Sigmoid colon (tissue), 4 donors: ENCODE measurements around the gene SPATS1.

Source experiments
- CTCF ChIP-seq, 4 experiments: fragments of 450-650 bp in 3 of 4; fragments of 200-600 bp in 1 of 4; IDR thresholded peaks; one replicate each; pipeline ENCODE4 v1.5.1; 2016 to 2019; ENCODE audit warnings: antibody characterized with exemption in 4 of 4, mild to moderate bottlenecking in 3 of 4, moderate library complexity in 2 of 4
- EP300 ChIP-seq, 4 donors: sonication (generic); formaldehyde crosslinking; IDR thresholded peaks; one replicate each; pipeline ENCODE4 v1.6.1; 2017; ENCODE audit warnings: antibody characterized with exemption in 4 of 4
- POLR2A ChIP-seq, 2 donors: fragments of 450-650 bp; IDR thresholded peaks; one replicate each; pipeline ENCODE4 v1.6.1; 2016; ENCODE audit warnings: antibody characterized with exemption in 2 of 2, mild to moderate bottlenecking in 2 of 2, moderate library complexity in 2 of 2
- POLR2AphosphoS5 ChIP-seq, 4 donors: sonication (generic); formaldehyde crosslinking; IDR thresholded peaks; one replicate each; pipeline ENCODE4 v1.6.1; 2017; ENCODE audit warnings: antibody characterized with exemption in 4 of 4

DNA sequence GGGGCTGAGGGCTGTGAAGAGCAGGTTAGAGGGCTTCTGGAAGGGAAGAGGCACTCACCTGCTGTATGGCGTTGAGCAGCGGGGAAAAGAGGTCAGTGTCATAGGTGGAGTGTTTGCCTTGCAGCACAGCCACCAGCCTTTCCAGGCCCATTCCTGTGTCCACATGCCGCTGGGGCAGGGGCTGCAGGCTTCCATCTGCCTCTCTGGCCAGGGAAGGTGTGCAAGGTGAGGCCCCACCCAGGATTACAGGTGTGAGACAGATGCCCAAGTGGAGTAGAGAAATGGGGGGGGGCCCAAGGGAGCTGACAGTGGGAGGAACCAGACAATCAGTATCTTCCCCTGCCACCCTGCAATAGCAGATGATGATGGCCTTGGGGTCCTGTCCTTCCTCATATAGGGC, 32.2 kb upstream of the SPATS1 start:
- TF ChIP-seq EP300 (IDR thresholded peaks at IDR 0.05) (no peak), CTCF (IDR thresholded peaks at IDR 0.05) (no peak), POLR2A (IDR thresholded peaks at IDR 0.05) (no peak), POLR2AphosphoS5 (IDR thresholded peaks at IDR 0.05) (no peak)
